SK-N-MC (cell line): ENCODE measurements around the gene GGTLC1.

Source experiments
- EZH2 ChIP-seq: fragments of 200-600 bp; sonication (generic); IDR thresholded peaks from one replicate; pipeline ENCODE4 v1.6.1; 2017; ENCODE audit warnings: antibody characterized with exemption
- POLR2AphosphoS5 ChIP-seq: IDR thresholded peaks from 2 replicates; pipeline ENCODE4 v1.6.1; 2012; ENCODE audit warnings: mild to moderate bottlenecking, low read depth, low read length, borderline replicate concordance

GRCh38 chr20:24022621-24023180, 34.1 kb upstream of the GGTLC1 start:
- TF ChIP-seq EZH2: no peak
- no peak for TF ChIP-seq POLR2AphosphoS5
